Measurements from ENCODE around the gene PHF21A.

DNA sequence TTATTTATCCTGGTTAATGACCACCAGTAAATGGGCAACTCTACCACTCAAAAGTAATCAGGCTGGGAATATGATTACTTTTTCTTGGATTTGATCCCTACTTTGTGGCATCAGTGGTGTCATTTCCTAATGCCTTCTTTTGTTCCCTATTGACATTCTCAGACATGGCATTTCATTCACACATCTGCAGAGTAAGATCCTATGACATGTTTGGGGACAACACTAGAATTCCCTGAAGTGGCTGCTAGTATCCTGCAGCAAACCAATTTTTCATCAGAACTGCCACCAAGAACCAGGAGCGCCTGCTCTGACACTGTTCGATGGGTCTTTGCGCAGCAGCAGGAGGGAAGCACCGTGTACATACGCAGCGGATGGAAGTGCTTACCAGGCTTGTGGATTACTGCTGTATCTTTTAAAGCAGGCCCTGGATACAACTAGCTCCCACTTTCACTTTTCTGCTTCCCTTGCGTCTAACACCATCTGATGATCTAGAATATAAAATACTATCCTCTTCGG, 101.1 kb downstream of the PHF21A start:
- TF ChIP-seq, protein P1, sequence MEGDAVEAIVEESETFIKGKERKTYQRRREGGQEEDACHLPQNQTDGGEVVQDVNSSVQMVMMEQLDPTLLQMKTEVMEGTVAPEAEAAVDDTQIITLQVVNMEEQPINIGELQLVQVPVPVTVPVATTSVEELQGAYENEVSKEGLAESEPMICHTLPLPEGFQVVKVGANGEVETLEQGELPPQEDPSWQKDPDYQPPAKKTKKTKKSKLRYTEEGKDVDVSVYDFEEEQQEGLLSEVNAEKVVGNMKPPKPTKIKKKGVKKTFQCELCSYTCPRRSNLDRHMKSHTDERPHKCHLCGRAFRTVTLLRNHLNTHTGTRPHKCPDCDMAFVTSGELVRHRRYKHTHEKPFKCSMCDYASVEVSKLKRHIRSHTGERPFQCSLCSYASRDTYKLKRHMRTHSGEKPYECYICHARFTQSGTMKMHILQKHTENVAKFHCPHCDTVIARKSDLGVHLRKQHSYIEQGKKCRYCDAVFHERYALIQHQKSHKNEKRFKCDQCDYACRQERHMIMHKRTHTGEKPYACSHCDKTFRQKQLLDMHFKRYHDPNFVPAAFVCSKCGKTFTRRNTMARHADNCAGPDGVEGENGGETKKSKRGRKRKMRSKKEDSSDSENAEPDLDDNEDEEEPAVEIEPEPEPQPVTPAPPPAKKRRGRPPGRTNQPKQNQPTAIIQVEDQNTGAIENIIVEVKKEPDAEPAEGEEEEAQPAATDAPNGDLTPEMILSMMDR (IDR thresholded peaks at IDR 0.05): no peak
- no peak for TF ChIP-seq POLR2AphosphoS5 (IDR thresholded peaks at IDR 0.05)
